ENCODE results near the gene CAMTA1.
A peak's percentile ranks its signal among the peaks of the same experiment; 100 is the strongest.

Gene CAMTA1

GRCh38 chr1:7333094-7333493 is 547.8 kb downstream of the CAMTA1 start:
- DNase-seq: no peak

- no peak for DNase-seq
Observed at GRCh38 chr1:7333620-7334019, 548.4 kb downstream of the CAMTA1 start.

GRCh38 chr1:7334475-7335035 is 549.3 kb downstream of the CAMTA1 start:
- DNase-seq: peak; percentile 93

GRCh38 chr1:7335224-7335879 is 550.1 kb downstream of the CAMTA1 start:
- DNase-seq: no peak

- DNase-seq: no peak
Observed at GRCh38 chr1:7338439-7338838, 553.2 kb downstream of the CAMTA1 start.

GRCh38 chr1:7339014-7339413 is 553.8 kb downstream of the CAMTA1 start:
- no peak for DNase-seq

GRCh38 chr1:7339953-7340352 is 554.7 kb downstream of the CAMTA1 start:
- DNase-seq: no peak

GRCh38 chr1:7341145-7341905 is 556.1 kb downstream of the CAMTA1 start:
- DNase-seq: peak; percentile 22

- no peak for DNase-seq
Observed at GRCh38 chr1:7343882-7344281, 558.6 kb downstream of the CAMTA1 start.

- DNase-seq: no peak
Observed at GRCh38 chr1:7344299-7344698, 559.0 kb downstream of the CAMTA1 start.

- DNase-seq: no peak
Observed at GRCh38 chr1:7345516-7345915, 560.3 kb downstream of the CAMTA1 start.

GRCh38 chr1:7346070-7346596 is 560.9 kb downstream of the CAMTA1 start:
- DNase-seq: no peak

GRCh38 chr1:7346600-7347570 is 561.6 kb downstream of the CAMTA1 start:
- DNase-seq: no peak

GRCh38 chr1:7348073-7348472 is 562.8 kb downstream of the CAMTA1 start:
- no peak for DNase-seq

GRCh38 chr1:7348580-7348979 is 563.3 kb downstream of the CAMTA1 start:
- DNase-seq: no peak

- no peak for DNase-seq
Observed at GRCh38 chr1:7350804-7351203, 565.5 kb downstream of the CAMTA1 start.

- DNase-seq: no peak
Observed at GRCh38 chr1:7351649-7352048, 566.4 kb downstream of the CAMTA1 start.

- no peak for DNase-seq
Observed at GRCh38 chr1:7352364-7352763, 567.1 kb downstream of the CAMTA1 start.

- DNase-seq: no peak
Observed at GRCh38 chr1:7352974-7353373, 567.7 kb downstream of the CAMTA1 start.

- no peak for DNase-seq
Observed at GRCh38 chr1:7355646-7356045, 570.4 kb downstream of the CAMTA1 start.

- DNase-seq: no peak
Observed at GRCh38 chr1:7356079-7356478, 570.8 kb downstream of the CAMTA1 start.

GRCh38 chr1:7358425-7358824 is 573.2 kb downstream of the CAMTA1 start:
- no peak for DNase-seq

GRCh38 chr1:7360526-7360925 is 575.3 kb downstream of the CAMTA1 start:
- no peak for DNase-seq

Data from NCI-H1105 (cell line).